Right lobe of liver (tissue), 4 donors: ENCODE results near the gene FHL3.

Experiments used
- CTCF ChIP-seq, 4 donors: fragments of 200-600 bp in 3 of 4; fragments of 450-650 bp in 1 of 4; IDR thresholded peaks; one replicate each; pipeline versions ENCODE4 v1.5.1 to v1.8.0; 2016 to 2022; ENCODE audit warnings: antibody characterized with exemption in 4 of 4, mild to moderate bottlenecking in 2 of 4
- POLR2A ChIP-seq: fragments of 450-650 bp; IDR thresholded peaks from one replicate; pipeline ENCODE4 v1.6.1; 2017; ENCODE audit warnings: antibody characterized with exemption, mild to moderate bottlenecking
- donor health status: DM: no; HTN: no; CAD: no.
- donor health status: DM: no; HTN: no; CAD: no.
- donor health status: DM: no; HTN: yes; CAD: no.

- TF ChIP-seq CTCF (IDR thresholded peaks at IDR 0.05) (no peak), POLR2A (no peak)
Observed at GRCh38 chr1:37947364-37947763, 58.0 kb downstream of the FHL3 start.
